Ascending aorta (tissue), 2 donors: Measurements from ENCODE around the gene AICDA. TPM values are rescaled to one million over a fixed set of nuclear protein-coding genes. Genes with fewer than 3 reads are reported as not detected.

ENCODE experiments used
- DNase-seq, 2 donors: peaks; one replicate each; pipeline ENCODE4 v3.0.0-alpha.2; 2019; ENCODE audit warnings: low spot score in 2 of 2
- H3K27ac ChIP-seq, 2 donors: fragments of 200-600 bp; sonication (generic); one replicate each; pipeline ENCODE4 v1.5.1; 2016 to 2017; ENCODE audit warnings: mild to moderate bottlenecking in 1 of 2
- H3K27me3 ChIP-seq: fragments of 200-600 bp; sonication (generic); one replicate; pipeline ENCODE4 v1.5.1; 2017
- H3K36me3 ChIP-seq, 2 donors: fragments of 200-600 bp; sonication (generic); one replicate each; pipeline ENCODE4 v1.5.1; 2016
- H3K4me1 ChIP-seq, 2 donors: fragments of 200-600 bp; sonication (generic); one replicate each; pipeline ENCODE4 v1.5.1; 2016 to 2017; ENCODE audit warnings: mild to moderate bottlenecking in 1 of 2
- H3K4me3 ChIP-seq, 2 donors: fragments of 200-600 bp; sonication (generic); one replicate each; pipeline ENCODE4 v1.5.1; 2016 to 2017; ENCODE audit warnings: mild to moderate bottlenecking in 1 of 2
- H3K9me3 ChIP-seq, 2 donors: fragments of 200-600 bp; sonication (generic); one replicate each; pipeline ENCODE4 v1.5.1; 2016
- CTCF ChIP-seq, 3 experiments: fragments of 200-600 bp in 2 of 3; fragments of 450-650 bp in 1 of 3; sonication (generic) in 2 of 3; IDR thresholded peaks; one replicate each; pipeline ENCODE4 v1.5.1; 2016 to 2019; ENCODE audit warnings: antibody characterized with exemption in 3 of 3, mild to moderate bottlenecking in 1 of 3, moderate library complexity in 1 of 3
- intact Hi-C: fragments of 100-400 bp; cut with DNase I; formaldehyde crosslinking; loops from one replicate; pipeline ENCODE4 v1.15.1; 2023
- total RNA-seq: library from RNA; depleted of rRNA; stranded (reverse); fragments of >200 nt; gene quantifications from one replicate; pipeline ENCODE4 v1.1.0, GENCODE V29; 2016

Gene AICDA
- total RNA-seq, 1 donor from 2014 or later, result not detected

- H3K36me3 ChIP-seq, result no peaks in the 10 kb centered on the region
- intact Hi-C loops, result no loop called here
- no peak for TF ChIP-seq CTCF (IDR thresholded peaks at IDR 0.05)
- DNase-seq, result no peak
- no peak overlapping the region for H3K4me3 ChIP-seq
- no peaks in the 10 kb centered on the region for H3K27me3 ChIP-seq
- no peaks in the 10 kb centered on the region for H3K9me3 ChIP-seq
- H3K27ac ChIP-seq, result no peak overlapping the region
- H3K4me1 ChIP-seq, result no peaks in the 10 kb centered on the region
These were observed 36.0 kb upstream of the AICDA start for GRCh38 chr12:8648576-8649205.

GRCh38 chr12:8647968-8648367 lies 35.3 kb upstream of the AICDA start:
- no peak for TF ChIP-seq CTCF (IDR thresholded peaks at IDR 0.05)
- intact Hi-C loops, result no loop called here
- no peaks in the 10 kb centered on the region for H3K36me3 ChIP-seq
- no peak for DNase-seq
- H3K27ac ChIP-seq, result no peak overlapping the region
- no peaks in the 10 kb centered on the region for H3K27me3 ChIP-seq
- H3K9me3 ChIP-seq, result no peaks in the 10 kb centered on the region
- no peak overlapping the region for H3K4me3 ChIP-seq
- no peaks in the 10 kb centered on the region for H3K4me1 ChIP-seq

GRCh38 chr12:8644345-8645248 lies 31.9 kb upstream of the AICDA start:
- TF ChIP-seq CTCF (IDR thresholded peaks at IDR 0.05), result no peak

GRCh38 chr12:8642775-8643174 lies 30.1 kb upstream of the AICDA start:
- no peaks in the 10 kb centered on the region for H3K27me3 ChIP-seq
- H3K9me3 ChIP-seq, result no peaks in the 10 kb centered on the region
- no peak overlapping the region for H3K27ac ChIP-seq
- H3K4me1 ChIP-seq, result no peaks in the 10 kb centered on the region
- DNase-seq, result no peak
- no peaks in the 10 kb centered on the region for H3K36me3 ChIP-seq
- no peak overlapping the region for H3K4me3 ChIP-seq
- TF ChIP-seq CTCF (IDR thresholded peaks at IDR 0.05), result no peak
- intact Hi-C loops, result no loop called here

More at GRCh38 chr12:8644345-8645248, 31.9 kb upstream of the AICDA start:
- no peak overlapping the region for H3K4me3 ChIP-seq
- no peak for DNase-seq
- no peaks in the 10 kb centered on the region for H3K9me3 ChIP-seq
- H3K36me3 ChIP-seq, result no peaks in the 10 kb centered on the region
- H3K27ac ChIP-seq, result no peak overlapping the region
- no peaks in the 10 kb centered on the region for H3K4me1 ChIP-seq
- intact Hi-C loops, result no loop called here
- no peaks in the 10 kb centered on the region for H3K27me3 ChIP-seq

- Histone ChIP-seq H3K4me1 (no peaks in the 10 kb centered on the region), H3K36me3 (no peaks in the 10 kb centered on the region), H3K4me3 (no peak overlapping the region), H3K27ac (no peak overlapping the region), H3K27me3 (no peaks in the 10 kb centered on the region), H3K9me3 (no peaks in the 10 kb centered on the region)
- intact Hi-C loops, result no loop called here
- DNase-seq, result no peak
- TF ChIP-seq CTCF (IDR thresholded peaks at IDR 0.05), result no peak
These were observed 27.3 kb upstream of the AICDA start for GRCh38 chr12:8639936-8640335.
